OCI-LY7 (cell line): ENCODE measurements around the gene SLC13A5. TPM values are rescaled to one million over a fixed set of nuclear protein-coding genes. Genes with fewer than 3 reads are reported as not detected.
"Not testable (repeated sequence)": the region's sequence is repeated elsewhere in the genome, so short reads cannot be mapped to it uniquely, and the experiment has no call there.

ENCODE experiments used
- BruUV-seq: library from RNA; stranded (reverse); fragments of 400-500 nt; replicated peaks from 2 replicates; lab custom pipeline; 2021; lab: Mats Ljungman, UMichigan
- CTCF ChIA-PET: fragments of 300-600 bp; sonication (Branson Sonifier 250); formaldehyde crosslinking; loops from one replicate; lab custom pipeline; 2022; ENCODE audit warnings: antibody characterized with exemption; ENCODE audit not compliant: unreplicated experiment; lab: Charles Lee
- POLR2A ChIA-PET: fragments of 300-600 bp; sonication (Branson Sonifier 250); formaldehyde crosslinking; loops from one replicate; lab custom pipeline; 2022; ENCODE audit warnings: antibody characterized with exemption; lab: Charles Lee
- DNase-seq: peaks from one replicate; pipeline ENCODE4 v3.0.0-alpha.2; 2015; ENCODE audit warnings: low spot score
- H2AFZ ChIP-seq: fragments of 200-600 bp; sonication (generic), shearing (Covaris generic); 2 replicates; pipeline ENCODE4 v1.6.1; 2014; ENCODE audit warnings: mild to moderate bottlenecking, antibody characterized with exemption, low read length, moderate library complexity
- H3K27ac ChIP-seq: fragments of 200-600 bp; sonication (generic); 2 replicates; pipeline ENCODE4 v1.5.1; 2014; ENCODE audit warnings: mixed run types, low read depth, mild to moderate bottlenecking, moderate library complexity, low read length, inconsistent platforms; ENCODE audit not compliant: poor library complexity, severe bottlenecking
- H3K36me3 ChIP-seq: fragments of 200-600 bp; sonication (generic); 2 replicates; pipeline ENCODE4 v1.6.1; 2014; ENCODE audit warnings: mild to moderate bottlenecking, antibody characterized with exemption, low read length, moderate library complexity, mixed read lengths; ENCODE audit not compliant: insufficient read depth
- H3K4me1 ChIP-seq: fragments of 200-600 bp; sonication (generic); 2 replicates; pipeline ENCODE4 v1.5.1; 2014; ENCODE audit warnings: mild to moderate bottlenecking, low read length; ENCODE audit not compliant: insufficient read depth, poor library complexity, severe bottlenecking
- H3K4me2 ChIP-seq: fragments of 200-600 bp; sonication (generic); 2 replicates; pipeline ENCODE4 v1.6.1; 2014; ENCODE audit warnings: mild to moderate bottlenecking, low read length
- H3K4me3 ChIP-seq: fragments of 200-600 bp; sonication (generic); 2 replicates; pipeline ENCODE4 v1.5.1; 2014; ENCODE audit warnings: mild to moderate bottlenecking, low read depth, low read length; ENCODE audit not compliant: poor library complexity, severe bottlenecking
- H3K79me2 ChIP-seq: fragments of 200-600 bp; sonication (generic); 2 replicates; pipeline ENCODE4 v1.6.1; 2016; ENCODE audit warnings: low read depth, mild to moderate bottlenecking, low read length, moderate library complexity, mixed read lengths; ENCODE audit not compliant: insufficient read depth
- H3K9me2 ChIP-seq: fragments of 200-600 bp; sonication (generic); 2 replicates; pipeline ENCODE4 v1.6.1; 2016; ENCODE audit warnings: mild to moderate bottlenecking, low read length, mixed read lengths; ENCODE audit not compliant: insufficient read depth
- H3K9me3 ChIP-seq: fragments of 200-600 bp; sonication (generic); 2 replicates; pipeline ENCODE4 v1.6.1; 2014; ENCODE audit warnings: mild to moderate bottlenecking, mixed run types, low read length, mixed read lengths
- H4K20me1 ChIP-seq: fragments of 200-600 bp; sonication (generic); 2 replicates; pipeline ENCODE4 v1.6.1; 2014; ENCODE audit warnings: mild to moderate bottlenecking, antibody characterized with exemption, low read length, moderate library complexity, mixed read lengths; ENCODE audit not compliant: insufficient read depth
- EZH2phosphoT487 ChIP-seq: fragments of 200-600 bp; sonication (generic); IDR thresholded peaks from 2 replicates; pipeline ENCODE4 v1.6.1; 2018; ENCODE audit warnings: low read depth, borderline replicate concordance, mild to moderate bottlenecking, mixed run types, antibody characterized with exemption, low read length, moderate library complexity, mixed read lengths
- intact Hi-C: fragments of 100-400 bp; cut with micrococcal nuclease; formaldehyde crosslinking; loops from one replicate; pipeline ENCODE4 v1.10.0; 2022; ENCODE audit not compliant: unreplicated experiment
- total RNA-seq, 2 experiments: library from RNA; depleted of rRNA in 1 of 2; stranded (reverse); fragments of >200 nt in 1 of 2; shearing (Covaris generic) in 1 of 2; gene quantifications; 2 replicates each; pipeline ENCODE4 v1.2.3, GENCODE V29; 2014 to 2022
- TF ChIP-seq, protein P1 (sequence below): fragments of 200-600 bp; sonication (generic); conservative IDR thresholded peaks from 2 replicates; pipeline ENCODE4 v1.5.1; 2014; ENCODE audit warnings: mild to moderate bottlenecking, antibody characterized with exemption, low read length, moderate library complexity, mixed read lengths

The SLC13A5 gene
- total RNA-seq, 2 experiments from 2014 or later: not detected

DNA sequence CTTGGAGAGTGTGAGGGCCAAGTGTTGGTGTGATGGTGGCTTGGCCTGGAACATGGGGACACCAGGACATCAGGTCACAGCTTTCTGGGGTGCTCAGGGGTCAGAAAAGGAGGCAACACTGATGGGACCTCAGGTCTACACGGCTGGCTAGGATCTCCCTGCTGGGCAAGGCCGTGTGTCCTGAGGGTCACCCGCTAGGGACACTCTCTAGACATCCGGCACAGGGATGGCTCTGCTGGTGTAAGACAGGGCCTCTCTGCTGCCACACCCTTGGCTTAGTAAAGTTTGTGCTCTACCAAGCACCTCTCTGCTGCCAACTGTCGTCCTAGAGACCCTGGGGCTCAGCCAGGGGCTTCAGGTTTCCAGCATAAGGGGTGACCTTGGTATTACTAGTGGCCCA lies 16.3 kb downstream of the SLC13A5 start:
- Histone ChIP-seq H3K4me1 (no peaks in the 10 kb centered on the region), H3K4me3 (no peak overlapping the region), H4K20me1 (no peaks in the 10 kb centered on the region), H3K9me2 (no peaks in the 10 kb centered on the region), H3K9me3 (no peaks in the 10 kb centered on the region), H3K79me2 (no peaks in the 10 kb centered on the region), H3K36me3 (no peaks in the 10 kb centered on the region), H2AFZ (no peak overlapping the region), H3K4me2 (no peak overlapping the region), H3K27ac (no peak overlapping the region)
- no TSS peak for BruUV-seq
- TF ChIP-seq, protein P1, sequence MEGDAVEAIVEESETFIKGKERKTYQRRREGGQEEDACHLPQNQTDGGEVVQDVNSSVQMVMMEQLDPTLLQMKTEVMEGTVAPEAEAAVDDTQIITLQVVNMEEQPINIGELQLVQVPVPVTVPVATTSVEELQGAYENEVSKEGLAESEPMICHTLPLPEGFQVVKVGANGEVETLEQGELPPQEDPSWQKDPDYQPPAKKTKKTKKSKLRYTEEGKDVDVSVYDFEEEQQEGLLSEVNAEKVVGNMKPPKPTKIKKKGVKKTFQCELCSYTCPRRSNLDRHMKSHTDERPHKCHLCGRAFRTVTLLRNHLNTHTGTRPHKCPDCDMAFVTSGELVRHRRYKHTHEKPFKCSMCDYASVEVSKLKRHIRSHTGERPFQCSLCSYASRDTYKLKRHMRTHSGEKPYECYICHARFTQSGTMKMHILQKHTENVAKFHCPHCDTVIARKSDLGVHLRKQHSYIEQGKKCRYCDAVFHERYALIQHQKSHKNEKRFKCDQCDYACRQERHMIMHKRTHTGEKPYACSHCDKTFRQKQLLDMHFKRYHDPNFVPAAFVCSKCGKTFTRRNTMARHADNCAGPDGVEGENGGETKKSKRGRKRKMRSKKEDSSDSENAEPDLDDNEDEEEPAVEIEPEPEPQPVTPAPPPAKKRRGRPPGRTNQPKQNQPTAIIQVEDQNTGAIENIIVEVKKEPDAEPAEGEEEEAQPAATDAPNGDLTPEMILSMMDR: no peak
- no peak for TF ChIP-seq EZH2phosphoT487
- ChIA-PET POLR2A (no interaction called here), CTCF (no interaction called here)
- intact Hi-C loops: no loop called here
- no peak for DNase-seq

DNA sequence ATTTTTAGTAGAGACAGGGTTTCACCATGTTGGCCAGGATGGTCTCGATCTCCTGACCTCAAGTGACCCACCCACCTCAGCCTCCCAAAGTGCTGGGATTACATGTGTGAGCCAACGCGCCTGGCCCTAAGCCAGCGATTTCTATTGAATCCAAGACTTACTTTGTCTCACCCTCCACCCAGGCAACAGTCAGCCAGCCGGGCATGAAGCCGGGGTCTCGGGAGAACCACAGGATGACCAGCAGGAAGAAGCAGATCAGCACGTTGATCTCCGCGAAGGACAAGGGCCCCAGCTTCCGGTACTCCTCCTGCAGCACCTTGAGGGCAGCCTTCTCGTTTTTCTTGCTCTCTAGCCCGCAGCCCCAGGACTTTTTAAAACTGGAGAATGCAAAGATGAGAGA lies 17.6 kb downstream of the SLC13A5 start:
- CTCF ChIA-PET: no interaction called here
- Histone ChIP-seq H3K27ac (no peak overlapping the region), H3K4me2 (no peak overlapping the region), H3K9me2 (no peaks in the 10 kb centered on the region), H3K4me1 (no peaks in the 10 kb centered on the region), H4K20me1 (no peaks in the 10 kb centered on the region), H2AFZ (no peak overlapping the region), H3K36me3 (no peaks in the 10 kb centered on the region), H3K9me3 (no peaks in the 10 kb centered on the region), H3K79me2 (no peaks in the 10 kb centered on the region), H3K4me3 (no peak overlapping the region)
- TF ChIP-seq, protein P1: no peak
- no peak for TF ChIP-seq EZH2phosphoT487
- BruUV-seq: no TSS peak
- DNase-seq: no peak
- POLR2A ChIA-PET: no interaction called here
- intact Hi-C loops: no loop called here

DNA sequence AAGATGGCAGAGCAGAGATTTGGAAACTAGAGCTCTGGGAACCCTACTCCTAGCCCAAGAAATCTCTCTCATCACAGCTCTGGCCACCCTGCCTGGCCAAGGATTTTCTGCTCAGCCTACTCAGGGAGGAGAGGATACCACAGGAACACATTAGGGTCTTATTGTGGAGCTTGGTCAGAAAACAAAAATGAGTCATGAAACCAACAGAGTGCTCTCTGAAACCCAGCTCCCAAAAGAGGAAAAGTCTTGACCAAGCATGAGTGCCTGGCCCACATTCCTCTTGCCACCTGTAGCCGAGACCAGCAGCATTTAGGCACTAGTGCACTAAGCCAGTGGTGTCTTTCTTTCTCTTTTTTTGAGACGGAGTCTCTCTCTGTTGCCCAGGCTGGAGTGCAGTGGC lies 18.1 kb downstream of the SLC13A5 start:
- intact Hi-C loops: no loop called here
- H3K79me2 ChIP-seq: no peaks in the 10 kb centered on the region
- no peak overlapping the region for H3K4me2 ChIP-seq
- TF ChIP-seq EZH2phosphoT487: no peak
- TF ChIP-seq, protein P1: no peak
- no peaks in the 10 kb centered on the region for H3K36me3 ChIP-seq
- no peaks in the 10 kb centered on the region for H4K20me1 ChIP-seq
- ChIA-PET CTCF (interaction anchor here (0.6 kb wide), 1 partner anchor 369 kb away, joined by 3 read pairs; no protein-coding TSS in a partner anchor), POLR2A (no interaction called here)
- no peak overlapping the region for H2AFZ ChIP-seq
- H3K27ac ChIP-seq: no peak overlapping the region
- DNase-seq: no peak
- H3K9me2 ChIP-seq: no peaks in the 10 kb centered on the region
- no peaks in the 10 kb centered on the region for H3K4me1 ChIP-seq
- no peak overlapping the region for H3K4me3 ChIP-seq
- no peaks in the 10 kb centered on the region for H3K9me3 ChIP-seq
- BruUV-seq: no TSS peak

DNA sequence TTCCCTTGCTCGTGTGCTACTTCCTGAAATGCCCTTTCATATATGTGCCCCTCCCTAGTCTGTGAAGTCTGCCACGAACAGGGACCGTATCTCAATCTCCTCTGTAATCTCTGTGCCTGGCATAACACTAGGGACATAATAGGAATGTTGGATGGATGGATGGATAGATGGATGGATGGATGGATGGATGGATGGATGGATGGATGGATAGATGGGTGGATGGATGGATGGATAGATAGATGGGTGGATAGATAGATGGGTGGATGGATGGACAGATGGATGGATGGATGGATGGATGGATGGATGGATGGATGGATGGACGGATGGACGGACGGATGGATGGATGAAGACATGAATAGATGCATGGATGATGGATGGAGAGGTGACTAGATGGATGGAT lies 21.2 kb downstream of the SLC13A5 start:
- H2AFZ ChIP-seq, DNase-seq, H3K4me2 ChIP-seq, H4K20me1 ChIP-seq, H3K79me2 ChIP-seq, intact Hi-C loops, BruUV-seq, CTCF ChIA-PET, H3K27ac ChIP-seq, H3K36me3 ChIP-seq, H3K4me3 ChIP-seq, H3K9me3 ChIP-seq, H3K4me1 ChIP-seq, H3K9me2 ChIP-seq: not testable (repeated sequence)
- POLR2A ChIA-PET: interaction anchor here (0.6 kb wide), 1 partner anchor 60 kb away, joined by 3 read pairs; no protein-coding TSS in a partner anchor
